ENCODE results near the gene P2RX7.
"Not testable (repeated sequence)": the region's sequence is repeated elsewhere in the genome, so short reads cannot be mapped to it uniquely, and the experiment has no call there.

The P2RX7 gene

DNA sequence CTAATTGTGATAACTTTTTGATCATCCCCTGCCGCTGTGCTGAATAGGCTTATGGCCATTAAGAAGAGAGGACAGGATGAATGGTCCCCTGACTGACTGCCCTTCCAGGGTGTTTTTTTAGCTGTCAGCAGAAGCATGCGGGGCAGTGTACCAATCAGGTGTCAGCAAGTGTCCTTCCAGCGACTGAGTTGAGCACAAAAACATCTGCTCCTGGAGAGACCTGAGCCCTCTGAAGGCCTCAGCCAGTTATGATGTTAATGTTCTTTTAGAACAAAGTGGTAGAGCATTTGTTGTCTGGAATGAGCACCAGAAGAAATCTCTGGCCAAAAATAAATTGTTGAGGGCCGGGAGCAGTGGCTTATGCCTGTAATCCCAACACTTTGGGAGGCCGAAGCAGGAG is 37.5 kb downstream of the P2RX7 start:
- no peak for DNase-seq (ENCODE audit: low read depth in 1 of 2, low spot score in 1 of 2)

- DNase-seq (ENCODE audit: low read depth in 1 of 2, low spot score in 1 of 2): no peak
These were observed 38.1 kb downstream of the P2RX7 start for GRCh38 chr12:121170611-121171260.

DNA sequence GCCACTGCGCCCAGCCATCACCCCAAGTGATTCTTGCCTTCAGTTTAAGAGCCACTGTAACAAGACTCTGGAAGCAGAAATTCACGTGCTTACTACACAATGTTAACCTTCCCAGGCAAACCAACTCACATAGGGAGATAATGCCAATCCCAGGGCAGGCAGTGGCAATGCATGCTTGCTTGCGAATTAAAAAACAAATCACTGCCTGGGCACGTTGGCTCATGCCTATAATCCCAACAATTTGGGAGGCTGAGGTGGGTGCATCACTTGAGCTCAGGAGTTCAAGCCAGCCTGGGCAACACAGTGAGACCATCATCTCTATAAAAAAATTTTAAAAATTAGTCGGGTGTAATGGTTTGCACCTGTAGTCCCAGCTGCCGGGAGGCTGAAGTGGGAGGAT is 39.5 kb downstream of the P2RX7 start:
- DNase-seq (ENCODE audit: low read depth in 1 of 2, low spot score in 1 of 2): no peak

DNA sequence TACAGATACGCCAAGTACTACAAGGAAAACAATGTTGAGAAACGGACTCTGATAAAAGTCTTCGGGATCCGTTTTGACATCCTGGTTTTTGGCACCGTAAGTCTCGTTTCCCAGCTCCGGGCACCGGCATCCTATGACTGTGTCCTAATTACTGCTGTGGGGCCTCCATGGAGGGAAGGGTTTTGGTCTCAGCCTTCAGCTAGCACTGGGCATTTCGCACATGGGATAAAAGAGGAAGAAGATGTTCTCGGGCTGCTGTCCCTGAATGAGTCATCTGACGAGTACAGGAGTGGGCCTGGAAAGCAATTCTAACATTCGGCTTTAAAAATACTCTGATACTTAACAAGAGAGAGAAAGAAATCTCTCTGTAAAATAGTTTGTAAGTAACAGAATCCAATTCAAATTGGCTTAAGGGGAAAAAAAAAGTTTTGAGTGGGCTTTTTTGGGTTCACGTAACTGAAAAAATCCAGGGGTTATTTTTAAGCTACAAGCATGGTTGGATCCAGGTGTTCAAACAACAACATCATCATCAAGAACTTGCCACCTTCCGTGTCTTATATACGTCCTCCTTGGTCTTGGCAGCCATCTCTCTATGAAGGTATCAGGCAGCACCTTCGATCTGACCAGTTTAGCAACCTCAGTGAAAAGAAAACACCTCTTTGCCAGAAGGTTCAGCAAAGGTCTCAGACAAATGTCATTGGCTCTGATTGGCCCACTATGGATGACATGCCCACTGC is 42.9 kb downstream of the P2RX7 start:
- DNase-seq (ENCODE audit: low read depth in 1 of 2, low spot score in 1 of 2): no peak

GRCh38 chr12:121176826-121177529 is 44.3 kb downstream of the P2RX7 start:
- DNase-seq (ENCODE audit: low read depth in 1 of 2, low spot score in 1 of 2): no peak

GRCh38 chr12:121181181-121181580 is 48.5 kb downstream of the P2RX7 start:
- no peak for DNase-seq (ENCODE audit: low read depth in 1 of 2, low spot score in 1 of 2)

DNA sequence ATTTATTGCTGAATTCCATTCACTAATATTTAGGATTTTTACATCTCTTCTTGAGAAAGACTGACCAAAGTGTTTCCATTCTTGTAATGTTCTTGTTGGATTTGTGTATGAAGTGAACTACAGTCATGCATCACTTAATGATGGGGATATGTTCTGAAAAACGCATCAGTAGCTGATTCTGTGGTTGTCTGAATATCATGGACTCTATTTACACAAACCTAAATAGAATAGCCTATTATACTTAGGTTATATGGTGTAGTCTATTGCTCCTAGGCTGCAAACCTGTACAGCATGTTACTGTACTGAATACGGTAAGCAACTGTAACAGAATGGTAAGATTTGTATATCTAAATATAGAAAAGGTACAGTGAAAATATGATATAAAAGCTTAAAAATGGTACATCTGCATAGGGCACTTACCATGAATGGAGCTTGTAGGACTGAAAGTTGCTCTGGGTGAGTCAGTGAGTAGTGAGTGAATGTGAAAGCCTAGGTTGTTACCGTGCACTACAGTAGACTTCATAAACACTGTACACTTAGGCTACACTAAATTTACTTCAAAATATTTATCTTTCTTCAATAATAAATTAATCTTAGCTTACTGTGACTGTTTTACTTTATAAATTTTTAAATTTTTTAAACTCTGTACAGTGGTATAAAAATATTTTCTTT is 49.7 kb downstream of the P2RX7 start:
- DNase-seq (ENCODE audit: low read depth in 1 of 2, low spot score in 1 of 2): peak in 1 of 2 donors; percentile 4

DNA sequence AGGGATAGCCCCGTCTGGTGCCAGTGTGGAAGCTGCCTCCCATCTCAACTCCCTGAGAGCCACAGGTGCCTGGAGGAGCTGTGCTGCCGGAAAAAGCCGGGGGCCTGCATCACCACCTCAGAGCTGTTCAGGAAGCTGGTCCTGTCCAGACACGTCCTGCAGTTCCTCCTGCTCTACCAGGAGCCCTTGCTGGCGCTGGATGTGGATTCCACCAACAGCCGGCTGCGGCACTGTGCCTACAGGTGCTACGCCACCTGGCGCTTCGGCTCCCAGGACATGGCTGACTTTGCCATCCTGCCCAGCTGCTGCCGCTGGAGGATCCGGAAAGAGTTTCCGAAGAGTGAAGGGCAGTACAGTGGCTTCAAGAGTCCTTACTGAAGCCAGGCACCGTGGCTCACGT is 51.7 kb downstream of the P2RX7 start:
- DNase-seq (ENCODE audit: low read depth in 1 of 2, low spot score in 1 of 2): no peak

DNA sequence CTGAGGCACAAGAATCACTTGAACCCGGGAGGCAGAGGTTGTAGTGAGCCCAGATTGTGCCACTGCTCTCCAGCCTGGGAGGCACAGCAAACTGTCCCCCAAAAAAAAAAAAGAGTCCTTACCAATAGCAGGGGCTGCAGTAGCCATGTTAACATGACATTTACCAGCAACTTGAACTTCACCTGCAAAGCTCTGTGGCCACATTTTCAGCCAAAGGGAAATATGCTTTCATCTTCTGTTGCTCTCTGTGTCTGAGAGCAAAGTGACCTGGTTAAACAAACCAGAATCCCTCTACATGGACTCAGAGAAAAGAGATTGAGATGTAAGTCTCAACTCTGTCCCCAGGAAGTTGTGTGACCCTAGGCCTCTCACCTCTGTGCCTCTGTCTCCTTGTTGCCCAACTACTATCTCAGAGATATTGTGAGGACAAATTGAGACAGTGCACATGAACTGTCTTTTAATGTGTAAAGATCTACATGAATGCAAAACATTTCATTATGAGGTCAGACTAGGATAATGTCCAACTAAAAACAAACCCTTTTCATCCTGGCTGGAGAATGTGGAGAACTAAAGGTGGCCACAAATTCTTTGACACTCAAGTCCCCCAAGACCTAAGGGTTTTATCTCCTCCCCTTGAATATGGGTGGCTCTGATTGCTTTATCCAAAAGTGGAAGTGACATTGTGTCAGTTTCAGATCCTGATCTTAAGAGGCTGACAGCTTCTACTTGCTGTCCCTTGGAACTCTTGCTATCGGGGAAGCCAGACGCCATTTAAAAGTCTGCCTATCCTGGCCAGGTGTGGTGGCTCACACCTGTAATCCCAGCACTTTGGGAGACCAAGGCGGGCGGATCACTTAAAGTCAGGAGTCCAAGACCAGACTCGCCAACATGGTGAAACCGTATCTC is 52.6 kb downstream of the P2RX7 start:
- DNase-seq (ENCODE audit: low read depth in 1 of 2, low spot score in 1 of 2): no peak

DNA sequence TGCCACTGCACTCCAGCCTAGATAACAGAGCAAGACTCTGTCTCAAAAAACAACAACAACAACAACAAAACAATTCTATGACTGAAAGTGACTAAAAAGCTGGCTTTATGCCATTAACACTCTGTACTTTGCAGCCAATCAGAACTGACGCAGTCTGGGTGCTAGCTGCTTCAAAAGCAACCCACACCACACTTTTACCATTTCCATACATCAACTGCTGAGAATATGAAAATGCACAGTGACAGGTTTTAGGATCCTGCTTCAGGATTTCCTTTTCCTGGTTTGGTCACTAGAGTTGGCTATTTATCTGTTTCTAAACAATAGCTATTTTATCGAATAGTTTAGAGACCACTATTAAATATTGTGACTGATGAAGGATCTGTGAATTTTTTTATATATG is 54.1 kb downstream of the P2RX7 start:
- no peak for DNase-seq (ENCODE audit: low read depth in 1 of 2, low spot score in 1 of 2)

DNA sequence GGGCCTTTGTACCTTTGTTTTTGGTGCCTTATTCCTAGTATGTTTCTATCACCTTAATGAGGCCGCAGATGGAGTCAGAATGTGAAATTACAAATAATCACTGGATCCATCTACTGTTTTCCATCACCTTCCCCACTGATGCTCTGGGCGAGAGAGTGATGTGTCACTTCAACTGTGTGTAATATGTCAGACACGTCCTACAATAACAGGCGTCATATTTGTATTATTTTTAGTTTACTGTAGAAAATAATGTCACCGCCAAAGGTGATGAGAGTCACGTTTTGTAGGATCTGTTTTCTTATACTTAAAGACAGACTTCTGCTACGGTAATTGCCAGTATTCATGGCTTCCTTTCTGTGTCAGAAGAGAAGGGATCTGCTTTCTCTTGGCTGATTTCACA is 54.8 kb downstream of the P2RX7 start:
- DNase-seq (ENCODE audit: low read depth in 1 of 2, low spot score in 1 of 2): no peak

DNA sequence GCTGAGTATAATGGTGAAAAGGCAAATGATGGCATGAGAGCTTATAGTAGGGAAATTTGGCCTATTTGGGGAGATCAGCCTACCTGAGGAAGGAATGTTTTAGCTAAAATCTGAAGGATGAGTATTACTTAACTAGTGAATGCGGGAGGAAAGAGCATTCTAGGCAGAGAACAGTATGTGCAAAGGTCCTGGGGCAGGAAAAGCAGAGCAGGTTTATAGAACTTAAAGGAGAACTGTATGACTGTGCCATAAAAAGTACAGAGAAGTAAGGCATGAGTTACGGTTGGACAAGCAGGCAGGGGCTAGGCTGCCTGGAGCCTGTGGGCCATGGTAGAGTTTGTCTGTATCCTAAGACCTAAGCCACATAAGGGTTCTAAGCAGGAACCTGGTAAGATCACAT is 55.6 kb downstream of the P2RX7 start:
- DNase-seq (ENCODE audit: low read depth in 1 of 2, low spot score in 1 of 2): no peak

DNA sequence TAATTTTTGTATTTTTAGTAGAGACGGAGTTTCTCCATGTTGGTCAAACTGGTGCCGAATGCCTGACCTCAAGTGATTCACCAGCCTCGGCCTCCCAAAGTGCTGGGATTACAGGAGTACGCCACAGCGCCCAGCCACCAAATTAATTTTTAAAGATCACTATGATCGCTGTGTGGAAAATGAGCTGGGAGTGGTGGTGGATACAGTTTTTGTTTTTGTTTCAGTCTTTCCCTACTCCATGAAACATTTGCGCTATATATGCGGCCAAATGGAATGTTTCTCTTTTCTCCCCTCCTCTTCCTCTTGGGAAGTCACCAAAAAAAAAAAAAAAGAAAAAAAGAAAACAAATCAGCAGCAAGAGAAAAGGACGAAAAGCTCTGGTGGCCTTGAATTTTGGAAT is 56.5 kb downstream of the P2RX7 start:
- DNase-seq (ENCODE audit: low read depth in 1 of 2, low spot score in 1 of 2): no peak

GRCh38 chr12:121189619-121190155 is 57.0 kb downstream of the P2RX7 start:
- DNase-seq (ENCODE audit: low read depth in 1 of 2, low spot score in 1 of 2): no peak

- DNase-seq (ENCODE audit: low read depth in 1 of 2, low spot score in 1 of 2): no peak
These were observed 57.9 kb downstream of the P2RX7 start for GRCh38 chr12:121190523-121191031.

DNA sequence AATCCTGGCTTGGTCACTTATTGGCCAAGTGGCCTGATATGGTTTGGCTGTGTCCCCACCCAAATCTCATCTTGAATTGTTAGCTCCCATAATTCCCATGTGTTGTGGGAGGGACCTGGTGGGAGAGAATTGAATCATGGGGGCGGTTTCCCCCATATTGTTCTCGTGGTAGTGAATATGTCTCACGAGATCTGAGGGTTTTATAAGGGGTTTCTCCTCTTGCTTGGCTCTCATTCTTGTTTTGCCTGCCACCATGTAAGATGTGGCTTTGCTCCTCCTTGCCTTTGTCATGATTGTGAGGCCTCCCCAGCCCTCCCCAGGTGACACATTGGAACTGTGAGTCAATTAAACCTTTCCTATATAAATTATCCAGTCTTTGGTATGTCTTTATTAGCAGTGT is 58.5 kb downstream of the P2RX7 start:
- no peak for DNase-seq (ENCODE audit: low read depth in 1 of 2, low spot score in 1 of 2)

DNA sequence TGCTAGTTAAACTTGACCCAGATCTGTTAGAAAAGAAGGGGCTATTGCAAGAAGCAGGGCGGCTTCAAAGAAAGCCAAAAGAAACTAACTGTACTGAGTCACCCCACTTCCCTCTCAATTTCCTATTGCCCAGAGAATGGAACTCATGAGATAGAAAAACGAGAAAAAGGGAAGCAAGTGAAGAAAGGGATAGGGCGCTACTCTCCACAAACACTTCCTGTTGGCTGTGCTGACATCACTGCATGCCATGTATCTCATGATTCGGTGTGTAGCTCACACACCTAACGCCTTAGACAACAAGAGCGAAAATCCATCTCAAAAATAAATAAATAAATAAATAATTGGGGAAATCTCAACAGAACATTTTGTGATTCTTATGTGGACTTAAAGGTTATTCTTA is 64.2 kb downstream of the P2RX7 start:
- DNase-seq (ENCODE audit: low read depth in 1 of 2, low spot score in 1 of 2): no peak

DNA sequence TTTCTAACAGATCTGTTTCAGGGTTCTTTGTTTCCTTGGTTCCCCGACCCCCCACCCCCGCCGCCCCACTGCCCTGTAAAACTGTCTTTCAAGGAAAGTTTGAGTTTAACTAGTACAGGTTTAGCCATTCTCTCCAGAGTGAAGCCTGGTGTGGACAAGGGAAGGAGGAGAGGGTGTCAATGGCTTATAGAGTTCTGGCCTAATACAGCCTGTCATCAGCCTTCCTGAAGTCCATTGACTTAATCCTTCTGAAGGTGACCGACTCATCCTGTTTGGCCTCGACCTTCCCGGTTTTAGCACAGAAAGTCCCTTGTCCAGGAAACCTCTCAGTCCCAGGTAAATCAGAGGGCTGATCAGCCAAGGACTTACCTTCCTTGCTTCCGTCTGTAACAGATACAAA is 66.3 kb downstream of the P2RX7 start:
- no peak for DNase-seq (ENCODE audit: low read depth in 1 of 2, low spot score in 1 of 2)

DNA sequence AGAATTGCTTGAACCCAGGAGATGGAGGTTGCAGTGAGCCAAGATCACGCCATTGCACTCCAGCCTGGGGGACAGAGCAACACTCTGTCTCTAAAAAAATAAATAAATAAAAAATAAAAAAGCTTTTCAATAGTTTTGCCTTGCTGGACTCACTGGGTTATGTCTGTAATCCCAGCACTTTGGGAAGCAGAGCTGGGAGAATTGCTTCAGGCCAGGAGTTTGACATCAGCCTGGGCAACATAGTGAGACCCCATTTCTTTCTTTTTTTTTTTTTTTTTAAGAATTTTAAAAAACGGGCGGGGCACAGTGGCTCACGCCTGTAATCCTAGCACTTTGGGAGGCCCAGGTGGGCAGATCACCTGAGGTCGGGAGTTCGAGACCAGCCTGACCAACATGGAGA is 68.5 kb downstream of the P2RX7 start:
- DNase-seq (ENCODE audit: low read depth in 1 of 2, low spot score in 1 of 2): not testable (repeated sequence)

Data from activated CD4-positive, alpha-beta T cell treated with anti-CD3 and anti-CD28 coated beads, Interleukin-2, amount 50 U/mL, for 24 hours (primary cell).